Sigmoid colon (tissue), 4 donors: ENCODE data around the gene COL23A1.

Experiments
- CTCF ChIP-seq, 4 experiments: fragments of 450-650 bp in 3 of 4; fragments of 200-600 bp in 1 of 4; IDR thresholded peaks; one replicate each; pipeline ENCODE4 v1.5.1; 2016 to 2019; ENCODE audit warnings: antibody characterized with exemption in 4 of 4, mild to moderate bottlenecking in 3 of 4, moderate library complexity in 2 of 4
- EP300 ChIP-seq, 4 donors: sonication (generic); formaldehyde crosslinking; IDR thresholded peaks; one replicate each; pipeline ENCODE4 v1.6.1; 2017; ENCODE audit warnings: antibody characterized with exemption in 4 of 4

GRCh38 chr5:178427576-178428197, 162.5 kb downstream of the COL23A1 start:
- TF ChIP-seq EP300 (IDR thresholded peaks at IDR 0.05) (no peak), CTCF (IDR thresholded peaks at IDR 0.05) (no peak)
